ENCODE results near the gene ELP5. TPM values are rescaled to one million over a fixed set of nuclear protein-coding genes. Genes with fewer than 3 reads are reported as not detected.

The ELP5 gene
- total RNA-seq, 1 donor from 2014 or later, result 20.8 TPM

- H3K4me3 ChIP-seq (ENCODE audit: low read depth, low read length), result no peak overlapping the region
Observed at GRCh38 chr17:7260151-7260550, 8.1 kb downstream of the ELP5 start.

GRCh38 chr17:7260651-7261378, 8.8 kb downstream of the ELP5 start:
- H3K36me3 ChIP-seq (ENCODE audit: control insufficient read depth, insufficient read depth, low read length), result no peaks in the 10 kb centered on the region
- no peak for TF ChIP-seq CTCF (IDR thresholded peaks at IDR 0.05; ENCODE audit: insufficient read depth, low read length, poor library complexity, severe bottlenecking)
- DNase-seq (ENCODE audit: low read depth), result no peak
- H3K27me3 ChIP-seq (ENCODE audit: control insufficient read depth, insufficient read depth, low read length), result peaks cover 11% of the 10 kb centered on the region
- peak overlapping the region; percentile 46 for H3K4me3 ChIP-seq (ENCODE audit: low read depth, low read length)

More at GRCh38 chr17:7260151-7260550, 8.1 kb downstream of the ELP5 start:
- no peak for DNase-seq (ENCODE audit: low read depth)
- no peak for TF ChIP-seq CTCF (IDR thresholded peaks at IDR 0.05; ENCODE audit: insufficient read depth, low read length, poor library complexity, severe bottlenecking)
- Histone ChIP-seq H3K27me3 (ENCODE audit: control insufficient read depth, insufficient read depth, low read length) (peaks cover 11% of the 10 kb centered on the region), H3K36me3 (ENCODE audit: control insufficient read depth, insufficient read depth, low read length) (no peaks in the 10 kb centered on the region)

- H3K27me3 ChIP-seq (ENCODE audit: control insufficient read depth, insufficient read depth, low read length), result peaks cover 11% of the 10 kb centered on the region
- H3K36me3 ChIP-seq (ENCODE audit: control insufficient read depth, insufficient read depth, low read length), result no peaks in the 10 kb centered on the region
- peak overlapping the region; percentile 46 for H3K4me3 ChIP-seq (ENCODE audit: low read depth, low read length)
- DNase-seq (ENCODE audit: low read depth), result no peak
- no peak for TF ChIP-seq CTCF (IDR thresholded peaks at IDR 0.05; ENCODE audit: insufficient read depth, low read length, poor library complexity, severe bottlenecking)
Observed at GRCh38 chr17:7261379-7262191, 9.6 kb downstream of the ELP5 start.

GRCh38 chr17:7262192-7262934, 10.3 kb downstream of the ELP5 start, which contains the start of gene CLDN7:
Gene CLDN7 (minus strand): TSS chr17:7262478. CDS start chr17:7262043, 435 bp downstream.
- H3K4me3 ChIP-seq (ENCODE audit: low read depth, low read length), result peak within 1 kb of the TSS; percentile 46
- peaks cover 11% of the 10 kb centered on the region for H3K27me3 ChIP-seq (ENCODE audit: control insufficient read depth, insufficient read depth, low read length)
- TF ChIP-seq CTCF (IDR thresholded peaks at IDR 0.05; ENCODE audit: insufficient read depth, low read length, poor library complexity, severe bottlenecking), result no peak
- no peaks in the 10 kb centered on the region for H3K36me3 ChIP-seq (ENCODE audit: control insufficient read depth, insufficient read depth, low read length)
- DNase-seq (ENCODE audit: low read depth), result no peak

- TF ChIP-seq CTCF (IDR thresholded peaks at IDR 0.05; ENCODE audit: insufficient read depth, low read length, poor library complexity, severe bottlenecking), result no peak
- peak overlapping the region; percentile 46 for H3K4me3 ChIP-seq (ENCODE audit: low read depth, low read length)
- DNase-seq (ENCODE audit: low read depth), result no peak
- H3K36me3 ChIP-seq (ENCODE audit: control insufficient read depth, insufficient read depth, low read length), result no peaks in the 10 kb centered on the region
- peaks cover 11% of the 10 kb centered on the region for H3K27me3 ChIP-seq (ENCODE audit: control insufficient read depth, insufficient read depth, low read length)
Observed at GRCh38 chr17:7262935-7263800, 11.2 kb downstream of the ELP5 start.

All from kidney epithelial cell (primary cell).